Heart left ventricle (tissue), 13 donors: Measurements from ENCODE around the gene KCNJ6.

Experiments
- POLR2A ChIP-seq, 2 donors: fragments of 450-650 bp; IDR thresholded peaks; one replicate each; pipeline ENCODE4 v1.6.1; 2017; ENCODE audit warnings: antibody characterized with exemption in 2 of 2, mild to moderate bottlenecking in 2 of 2, moderate library complexity in 2 of 2
- TF ChIP-seq, protein P1 (sequence below), 12 donors: fragments of 200-600 bp; sonication (generic) in 4 of 12; IDR thresholded peaks; one replicate each; pipeline versions ENCODE4 v1.5.0 to v1.8.0; 2018 to 2022; ENCODE audit warnings: antibody characterized with exemption in 12 of 12, mild to moderate bottlenecking in 5 of 12
- donor health status: ischemic (EF 13 %, LVEDD 7.1; RV severe dilation, severe dysfunction).
- donor health status: DM: no; HTN: yes; CAD: no.
- donor health status: DM: no; HTN: no; CAD: no.
- donor health status: ischemic (EF 25% LVEDD 6.9; RV normal size, moderate dysfunction).
- donor health status: ischemic (EF 25% LVEDD 5.7; RV mildly dilated, moderate dysfunction).
- donor health status: ischemic (EF 35%, LVEDD 5.7; RV mildly dilated, moderate dysfunction).
- donor health status: nonischemic (EF 11% LVEDD 7.7; RV severe dilation, severe dysfunction).
- donor health status: DM: yes; HTN: yes; CAD: no.
- donor health status: PGD.
- donor health status: ischemic (EF 29% LVEDD 5.4; RV normal size, mild dysfunction).
- donor health status: nonischemic (EF 23%, LVEDD 6.1; RV moderate dilation, normal function).

DNA sequence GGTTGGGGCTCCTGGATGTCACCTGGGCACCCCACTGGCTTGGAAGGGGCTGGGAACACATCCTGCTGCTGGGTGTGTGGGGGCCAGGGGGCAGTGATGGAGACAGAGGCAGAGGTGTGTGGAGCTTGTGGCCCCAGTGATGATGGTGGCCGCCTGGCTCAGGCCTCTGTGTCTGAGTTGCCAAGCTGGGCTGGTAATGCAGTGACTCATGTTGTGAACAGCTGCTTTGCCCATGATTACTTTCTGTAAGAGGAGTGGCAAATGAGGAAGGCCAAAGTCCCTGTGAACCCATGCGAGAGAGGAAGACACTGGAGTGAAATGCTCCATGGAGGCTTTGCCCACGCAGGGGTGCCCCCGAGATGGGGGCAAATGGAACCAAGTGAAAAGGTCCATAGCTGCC, 86.8 kb downstream of the KCNJ6 start:
- TF ChIP-seq, protein P1, sequence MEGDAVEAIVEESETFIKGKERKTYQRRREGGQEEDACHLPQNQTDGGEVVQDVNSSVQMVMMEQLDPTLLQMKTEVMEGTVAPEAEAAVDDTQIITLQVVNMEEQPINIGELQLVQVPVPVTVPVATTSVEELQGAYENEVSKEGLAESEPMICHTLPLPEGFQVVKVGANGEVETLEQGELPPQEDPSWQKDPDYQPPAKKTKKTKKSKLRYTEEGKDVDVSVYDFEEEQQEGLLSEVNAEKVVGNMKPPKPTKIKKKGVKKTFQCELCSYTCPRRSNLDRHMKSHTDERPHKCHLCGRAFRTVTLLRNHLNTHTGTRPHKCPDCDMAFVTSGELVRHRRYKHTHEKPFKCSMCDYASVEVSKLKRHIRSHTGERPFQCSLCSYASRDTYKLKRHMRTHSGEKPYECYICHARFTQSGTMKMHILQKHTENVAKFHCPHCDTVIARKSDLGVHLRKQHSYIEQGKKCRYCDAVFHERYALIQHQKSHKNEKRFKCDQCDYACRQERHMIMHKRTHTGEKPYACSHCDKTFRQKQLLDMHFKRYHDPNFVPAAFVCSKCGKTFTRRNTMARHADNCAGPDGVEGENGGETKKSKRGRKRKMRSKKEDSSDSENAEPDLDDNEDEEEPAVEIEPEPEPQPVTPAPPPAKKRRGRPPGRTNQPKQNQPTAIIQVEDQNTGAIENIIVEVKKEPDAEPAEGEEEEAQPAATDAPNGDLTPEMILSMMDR (IDR thresholded peaks at IDR 0.05): no peak
- TF ChIP-seq POLR2A (IDR thresholded peaks at IDR 0.05): no peak
